ENCODE data around the gene PHLPP1. TPM values are rescaled to one million over a fixed set of nuclear protein-coding genes. Genes with fewer than 3 reads are reported as not detected.
"Not testable (repeated sequence)": the region's sequence is repeated elsewhere in the genome, so short reads cannot be mapped to it uniquely, and the experiment has no call there.

Gene PHLPP1
- total and polyA plus RNA-seq, 2 of the 13 experiments (the other 11 are each of a cell fraction or from before 2014, with no cell fraction given) = 9.8 to 18.5 TPM

- TF ChIP-seq SALL1 (CRISPR knock-in tag; IDR thresholded peaks at IDR 0.05) (peak; percentile 27; the same call in 1 of the 2 replicates), ZNF501 (CRISPR knock-in tag; IDR thresholded peaks at IDR 0.05) (no peak)
- peak overlapping the region; percentile 20; the same call in 1 of the 2 replicates for H3K9ac ChIP-seq (ENCODE audit: insufficient read depth, low read depth, low read length)
- peaks cover 0 to 4% of the 10 kb centered on the region in 2 experiments; a peak in 2 of 5 replicates for H3K27me3 ChIP-seq (ENCODE audit: control insufficient read depth in 1 of 2, insufficient read depth in 2 of 2, low read length in 2 of 2)
- H3K79me2 ChIP-seq (ENCODE audit: insufficient read depth, low read length) = no peaks in the 10 kb centered on the region
- H3K4me2 ChIP-seq (ENCODE audit: low read depth, low read length) = peak overlapping the region; percentile 70
- H3K4me1 ChIP-seq (ENCODE audit: insufficient read depth, low read length) = peaks cover 17% of the 10 kb centered on the region
- peak; percentile 26 for ATAC-seq
- no peak for DNase-seq (ENCODE audit: low spot score)
- CTCF ChIA-PET (ENCODE audit: low intra/inter-chr PET ratio, low total read pairs) = no interaction called here
- H4K20me1 ChIP-seq (ENCODE audit: insufficient read depth, low read length) = no peaks in the 10 kb centered on the region
- H3K36me3 ChIP-seq (replicated peaks in 1 of 2; ENCODE audit: control insufficient read depth in 1 of 2, insufficient read depth in 2 of 2, low read length in 2 of 2) = no peaks in the 10 kb centered on the region
- POLR2A ChIA-PET = interaction anchor here (1.2 kb wide), 1 partner anchor 13 kb away, joined by 3 read pairs; no protein-coding TSS in a partner anchor
- no peaks in the 10 kb centered on the region for H3K9me3 ChIP-seq (ENCODE audit: low read length)
- no TSS peak for BruUV-seq (replicated peaks)
- peak overlapping the region in 2 of 3 experiments; percentile 28 to 43; a peak in 2 of 6 replicates for H3K4me3 ChIP-seq (replicated peaks in 1 of 3; ENCODE audit: insufficient read depth in 1 of 3, low read depth in 2 of 3, low read length in 3 of 3)
- H2AFZ ChIP-seq (ENCODE audit: low read length) = peak overlapping the region; percentile 64
- WGBS (ENCODE audit: low lambda C conversion rate) = 41% methylated on average over 7 of the region's 9 CpGs
- in situ Hi-C loops (cut with HindIII; ENCODE audit: extremely low pct_ligation_motif_present, low pct_unique_long_range_greater_than_20kb) = no loop called here
- intact Hi-C loops (cut with micrococcal nuclease; ENCODE audit: unreplicated experiment) = no loop called here
- no peak overlapping the region for H3K27ac ChIP-seq (ENCODE audit: extremely low read length, insufficient read depth, low read length)
- FAIRE-seq = no peak
Measured at GRCh38 chr18:62702259-62702658, 13.1 kb upstream of the PHLPP1 start.

DNA sequence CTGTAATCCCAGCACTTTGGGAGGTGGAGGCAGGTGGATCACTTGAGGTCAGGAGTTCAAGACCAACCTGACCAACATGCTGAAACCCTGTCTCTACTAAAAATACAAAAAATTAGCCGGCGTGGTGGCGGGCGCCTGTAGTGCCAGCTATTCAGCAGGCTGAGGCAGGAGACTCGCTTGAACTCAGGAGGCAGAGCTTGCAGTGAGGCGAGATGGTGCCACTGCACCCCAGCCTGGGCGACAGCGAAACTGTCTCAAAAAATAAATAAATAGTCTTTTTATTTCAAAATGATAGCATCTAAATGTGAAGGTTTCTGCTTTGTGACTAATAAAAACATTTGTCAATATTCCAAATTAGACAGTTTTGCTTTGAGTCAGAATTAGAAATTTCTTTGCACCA lies 8.5 kb upstream of the PHLPP1 start:
- BruUV-seq (replicated peaks); ATAC-seq; H3K4me1 ChIP-seq (ENCODE audit: insufficient read depth, low read length); POLR2A ChIA-PET; CTCF ChIA-PET (ENCODE audit: low intra/inter-chr PET ratio, low total read pairs); intact Hi-C loops (cut with micrococcal nuclease; ENCODE audit: unreplicated experiment); H3K9me3 ChIP-seq (ENCODE audit: low read length); in situ Hi-C loops (cut with HindIII; ENCODE audit: extremely low pct_ligation_motif_present, low pct_unique_long_range_greater_than_20kb); FAIRE-seq; H3K9ac ChIP-seq (ENCODE audit: insufficient read depth, low read depth, low read length); H3K79me2 ChIP-seq (ENCODE audit: insufficient read depth, low read length); H3K4me3 ChIP-seq (replicated peaks in 1 of 3; ENCODE audit: insufficient read depth in 1 of 3, low read depth in 2 of 3, low read length in 3 of 3); H2AFZ ChIP-seq (ENCODE audit: low read length); H3K4me2 ChIP-seq (ENCODE audit: low read depth, low read length); H4K20me1 ChIP-seq (ENCODE audit: insufficient read depth, low read length); DNase-seq (ENCODE audit: low spot score); H3K36me3 ChIP-seq (replicated peaks in 1 of 2; ENCODE audit: control insufficient read depth in 1 of 2, insufficient read depth in 2 of 2, low read length in 2 of 2); H3K27me3 ChIP-seq (ENCODE audit: control insufficient read depth in 1 of 2, insufficient read depth in 2 of 2, low read length in 2 of 2); H3K27ac ChIP-seq (ENCODE audit: extremely low read length, insufficient read depth, low read length): not testable (repeated sequence)
- WGBS (ENCODE audit: low lambda C conversion rate) = 77% methylated on average over 8 of the region's 8 CpGs

GRCh38 chr18:62709908-62710307 lies 5.4 kb upstream of the PHLPP1 start:
- H3K36me3 ChIP-seq (replicated peaks in 1 of 2; ENCODE audit: control insufficient read depth in 1 of 2, insufficient read depth in 2 of 2, low read length in 2 of 2); H3K9ac ChIP-seq (ENCODE audit: insufficient read depth, low read depth, low read length); ATAC-seq; CTCF ChIA-PET (ENCODE audit: low intra/inter-chr PET ratio, low total read pairs); BruUV-seq (replicated peaks); FAIRE-seq; DNase-seq (ENCODE audit: low spot score); H3K4me3 ChIP-seq (replicated peaks in 1 of 3; ENCODE audit: insufficient read depth in 1 of 3, low read depth in 2 of 3, low read length in 3 of 3); H3K79me2 ChIP-seq (ENCODE audit: insufficient read depth, low read length); H3K4me2 ChIP-seq (ENCODE audit: low read depth, low read length); H4K20me1 ChIP-seq (ENCODE audit: insufficient read depth, low read length); H3K27me3 ChIP-seq (ENCODE audit: control insufficient read depth in 1 of 2, insufficient read depth in 2 of 2, low read length in 2 of 2); H3K9me3 ChIP-seq (ENCODE audit: low read length); H3K4me1 ChIP-seq (ENCODE audit: insufficient read depth, low read length); H3K27ac ChIP-seq (ENCODE audit: extremely low read length, insufficient read depth, low read length); H2AFZ ChIP-seq (ENCODE audit: low read length): not testable (repeated sequence)
- intact Hi-C loops (cut with micrococcal nuclease; ENCODE audit: unreplicated experiment) (loop anchor here (5.0 kb wide), 1 partner anchor 123 kb away; no protein-coding TSS in a partner anchor), in situ Hi-C loops (cut with HindIII; ENCODE audit: extremely low pct_ligation_motif_present, low pct_unique_long_range_greater_than_20kb) (loop anchor here (10.0 kb wide), 2 partner anchors 245 to 275 kb away; no protein-coding TSS in a partner anchor)
- POLR2A ChIA-PET = interaction anchor here (0.7 kb wide), 1 partner anchor 480 kb away, joined by 4 read pairs; no protein-coding TSS in a partner anchor
- 71% methylated on average over 11 of the region's 11 CpGs for WGBS (ENCODE audit: low lambda C conversion rate)
